Measurements from ENCODE around the gene GAD2.

The GAD2 gene

GRCh38 chr10:26225322-26225721, 8.7 kb downstream of the GAD2 start:
- DNase-seq: no peak

DNA sequence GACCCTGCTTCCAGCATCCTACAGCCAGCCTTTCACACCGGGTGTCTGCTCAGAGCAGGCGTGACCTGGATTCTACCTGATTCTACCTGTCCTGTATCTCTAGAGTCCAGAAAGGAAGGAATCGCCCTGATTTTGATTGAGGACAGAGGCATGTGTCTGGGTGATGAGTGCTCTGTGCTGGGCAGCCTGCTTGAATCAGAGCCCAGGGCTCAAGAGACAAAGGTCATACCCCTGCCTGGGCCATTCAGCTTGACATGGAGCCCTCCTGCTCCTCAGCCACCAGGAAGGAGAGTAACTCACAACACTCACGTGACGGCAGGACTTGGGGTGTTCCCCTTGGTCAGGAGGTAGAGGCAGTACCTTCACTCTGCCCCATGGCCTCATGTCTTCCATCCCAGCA, 11.2 kb downstream of the GAD2 start:
- no peak for DNase-seq

DNA sequence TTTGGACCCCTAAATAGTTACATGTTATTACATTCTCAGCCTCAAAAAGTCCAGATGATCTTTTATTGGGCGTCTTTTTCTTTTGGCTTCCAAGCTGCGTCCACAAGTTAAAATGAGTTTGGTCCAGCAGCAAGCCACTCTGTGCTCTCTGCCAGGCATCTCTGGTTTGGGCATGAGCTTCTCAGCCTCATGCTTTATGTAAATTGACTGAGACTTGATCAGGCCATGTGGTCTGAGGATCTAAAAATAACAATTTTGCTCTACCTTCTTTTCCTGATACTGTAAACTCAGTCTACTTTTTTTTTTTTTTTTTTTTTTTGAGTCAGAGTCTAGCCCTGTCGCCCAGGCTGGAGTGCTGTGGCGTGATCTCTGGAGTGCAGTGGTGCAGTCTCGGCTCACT, 15.6 kb downstream of the GAD2 start:
- no peak for DNase-seq

DNA sequence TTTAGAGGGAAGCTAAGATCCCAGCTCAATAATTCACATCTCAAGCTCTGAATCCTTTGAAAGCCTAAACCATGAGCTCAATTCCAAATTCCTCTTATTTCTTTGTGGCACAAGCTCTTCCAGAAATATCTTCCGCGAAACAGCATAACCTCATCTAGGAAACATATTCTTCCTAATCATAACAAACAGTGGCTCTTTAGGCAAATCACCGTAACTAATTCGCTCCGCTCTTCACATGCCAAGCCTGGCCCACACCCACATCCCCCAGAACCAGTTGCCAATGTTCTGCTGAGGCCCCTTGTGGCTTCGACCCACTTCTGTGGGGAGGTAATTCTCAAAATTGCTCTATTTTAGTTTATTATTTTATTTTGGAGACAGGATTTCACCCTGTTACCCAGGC, 19.2 kb downstream of the GAD2 start:
- no peak for DNase-seq

- no peak for DNase-seq
Observed at GRCh38 chr10:26238378-26238777, 21.8 kb downstream of the GAD2 start.

DNA sequence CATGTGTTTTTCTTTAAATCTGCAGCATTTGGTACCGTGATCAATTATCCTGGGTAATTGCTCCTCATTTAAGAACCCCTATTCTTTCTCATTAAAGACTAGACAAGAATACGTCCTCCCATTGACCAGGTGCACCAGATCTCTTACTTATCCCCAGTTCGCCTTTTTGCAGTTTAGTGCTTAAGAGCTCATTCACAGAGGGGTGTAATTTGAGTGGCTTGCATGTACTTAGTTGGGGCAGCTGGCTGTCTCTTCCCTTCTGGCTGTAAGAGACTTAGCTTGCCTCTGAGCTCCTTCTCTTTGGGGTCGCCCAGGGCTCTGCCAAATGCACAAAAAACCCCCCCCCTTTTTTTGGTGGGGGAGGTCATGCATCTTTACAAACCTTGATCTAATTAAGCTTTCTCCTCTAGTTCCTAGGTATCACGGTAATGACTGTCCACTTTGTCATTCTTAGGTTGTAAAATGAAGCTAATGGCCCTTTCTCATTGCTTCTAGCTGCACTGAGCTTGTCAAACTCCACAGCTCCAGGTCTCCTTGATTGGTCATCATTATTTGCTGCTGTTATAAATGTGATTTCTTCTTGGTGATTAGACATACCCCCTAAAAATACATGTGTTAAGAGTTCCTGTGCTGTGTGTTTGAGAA, 26.3 kb downstream of the GAD2 start:
- no peak for DNase-seq

DNA sequence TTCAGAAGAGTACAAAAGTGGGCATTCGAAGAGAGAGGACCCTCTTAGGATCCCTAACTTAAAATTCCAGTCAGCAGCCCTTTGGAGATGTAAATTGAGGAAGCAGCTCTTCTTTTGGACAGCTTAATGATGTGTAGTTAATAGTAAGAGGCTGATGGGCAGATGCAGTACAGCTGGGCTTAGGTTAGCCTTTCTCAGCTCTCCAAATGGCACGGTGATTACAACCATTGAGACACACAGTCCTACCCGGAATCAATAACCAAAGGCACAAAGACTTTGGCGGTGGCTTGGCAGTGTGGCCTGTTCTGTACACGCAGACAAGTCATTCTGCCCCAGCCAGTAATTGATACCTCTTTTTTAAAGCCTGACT, 26.8 kb downstream of the GAD2 start:
- no peak for DNase-seq

DNA sequence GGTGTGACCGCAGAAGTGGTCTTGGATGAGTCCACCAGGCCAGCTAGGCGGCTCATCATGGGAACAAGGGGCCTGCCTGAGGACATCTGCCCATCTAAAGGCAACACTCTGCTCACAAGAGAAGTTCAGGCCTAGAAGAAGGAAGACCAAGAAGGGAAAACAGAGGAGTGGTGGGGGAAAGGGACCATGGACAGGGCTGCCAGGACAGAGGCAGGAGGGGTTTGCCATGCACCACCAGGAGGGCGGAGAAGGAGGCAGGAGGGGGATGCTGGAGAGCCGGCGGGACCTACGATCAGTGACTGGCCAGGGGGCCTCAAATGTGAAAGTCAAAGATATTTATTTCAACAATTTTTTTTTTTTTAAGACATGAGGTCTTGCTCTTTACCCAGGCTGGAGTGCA, 33.1 kb downstream of the GAD2 start:
- DNase-seq: no peak

DNA sequence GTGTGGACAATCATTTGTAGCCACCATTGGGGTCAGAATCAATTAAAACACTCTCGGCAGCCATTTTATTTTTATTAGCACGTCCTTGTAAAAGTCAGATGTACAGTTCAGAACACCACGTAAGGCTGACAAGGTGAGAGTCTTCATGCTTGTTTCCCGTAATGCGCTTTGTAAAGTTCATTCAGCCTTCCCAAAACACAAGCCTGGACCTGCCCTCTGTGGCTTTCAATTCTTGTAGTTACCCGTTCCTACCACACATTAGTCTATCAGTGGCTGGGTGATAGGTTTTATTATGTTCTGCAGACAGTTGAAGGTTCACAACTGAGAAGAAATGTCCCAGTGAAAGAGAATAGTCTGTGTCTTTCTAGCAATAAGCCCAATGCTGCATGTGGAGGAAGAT, 35.4 kb downstream of the GAD2 start:
- no peak for DNase-seq

DNA sequence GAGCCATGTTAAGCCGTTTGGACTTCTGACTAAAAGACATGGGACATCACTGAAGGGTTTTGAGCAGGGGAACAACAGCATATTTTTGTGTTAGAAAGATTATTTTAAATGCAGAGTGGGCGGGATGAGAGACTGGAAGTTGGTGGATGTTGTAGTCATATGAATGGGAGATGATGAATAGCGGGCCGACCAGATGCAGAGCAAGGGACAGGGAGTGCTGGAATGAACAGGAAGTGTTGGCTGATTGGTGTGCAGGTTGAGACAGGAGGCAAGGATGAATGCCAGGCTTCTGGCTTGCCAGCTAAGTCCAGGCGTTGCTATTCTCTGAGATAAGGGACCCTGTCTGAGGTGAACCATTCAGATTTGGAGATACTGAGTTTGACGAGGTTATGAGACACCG, 38.0 kb downstream of the GAD2 start:
- DNase-seq: no peak

- no peak for DNase-seq
Observed at GRCh38 chr10:26259341-26259740, 42.8 kb downstream of the GAD2 start.

- no peak for DNase-seq
Observed at GRCh38 chr10:26269754-26270153, 53.2 kb downstream of the GAD2 start.

- no peak for DNase-seq
Observed at GRCh38 chr10:26274391-26274790, 57.8 kb downstream of the GAD2 start.

DNA sequence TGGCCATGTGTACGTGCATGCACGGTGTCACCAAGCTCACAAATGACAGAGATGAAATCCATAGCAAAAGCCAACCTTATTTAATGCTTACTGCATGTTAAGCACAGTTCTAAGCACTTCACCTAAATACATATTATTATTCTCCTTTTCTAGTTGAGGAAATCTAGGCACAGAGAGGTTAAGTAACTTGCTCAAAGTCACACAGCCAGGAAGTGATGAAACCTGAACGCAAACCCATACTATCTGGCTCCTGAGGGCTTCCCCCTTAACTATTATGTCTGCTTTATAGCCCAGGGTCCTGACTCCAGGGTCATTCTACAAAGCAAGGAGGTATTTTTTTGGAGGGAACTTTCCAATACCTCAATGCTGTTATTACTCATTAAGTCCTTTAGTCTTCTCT, 61.7 kb downstream of the GAD2 start:
- no peak for DNase-seq

GRCh38 chr10:26290236-26290635, 73.7 kb downstream of the GAD2 start:
- no peak for DNase-seq

GRCh38 chr10:26291721-26292480, 75.3 kb downstream of the GAD2 start:
- no peak for DNase-seq

DNA sequence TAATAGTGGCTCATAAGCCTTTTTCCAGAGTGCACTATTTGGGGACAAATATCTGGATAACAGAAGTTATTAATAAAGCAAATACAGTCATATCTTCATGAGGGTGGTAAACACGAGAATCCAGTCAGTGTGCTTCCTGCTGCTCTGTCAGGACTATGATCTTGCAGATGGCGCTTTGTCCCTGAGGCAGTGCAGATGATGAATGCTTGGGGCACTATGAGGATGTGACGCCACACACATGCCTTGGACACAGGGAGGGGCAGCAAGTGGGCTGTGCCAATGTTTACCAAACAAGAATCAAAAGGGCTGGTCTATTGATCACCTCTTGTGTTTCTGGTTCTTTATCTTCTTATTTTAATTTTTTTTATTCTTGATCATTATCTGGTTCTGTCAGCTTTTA, 79.8 kb downstream of the GAD2 start:
- no peak for DNase-seq

- no peak for DNase-seq
Observed at GRCh38 chr10:26300001-26300400, 83.4 kb downstream of the GAD2 start.

DNA sequence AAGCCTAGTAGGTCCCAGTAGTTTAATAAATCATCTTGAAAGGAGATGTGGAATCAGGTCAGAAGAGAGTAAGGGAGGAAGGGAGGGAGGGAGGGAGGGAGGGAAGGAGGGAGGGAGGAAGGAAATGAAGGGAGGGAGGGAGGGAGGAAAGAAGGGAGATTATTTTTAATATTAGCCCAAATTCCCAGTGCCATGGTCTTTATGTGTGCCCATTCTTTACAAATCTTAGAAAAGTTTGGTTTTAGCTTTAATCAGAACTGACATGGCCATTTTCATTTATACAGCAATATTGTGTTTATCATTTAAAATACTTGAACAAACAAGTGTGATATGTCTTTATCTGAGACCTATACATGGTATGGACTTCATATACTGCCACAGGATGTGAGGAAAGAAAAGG, 86.8 kb downstream of the GAD2 start:
- DNase-seq: no peak

DNA sequence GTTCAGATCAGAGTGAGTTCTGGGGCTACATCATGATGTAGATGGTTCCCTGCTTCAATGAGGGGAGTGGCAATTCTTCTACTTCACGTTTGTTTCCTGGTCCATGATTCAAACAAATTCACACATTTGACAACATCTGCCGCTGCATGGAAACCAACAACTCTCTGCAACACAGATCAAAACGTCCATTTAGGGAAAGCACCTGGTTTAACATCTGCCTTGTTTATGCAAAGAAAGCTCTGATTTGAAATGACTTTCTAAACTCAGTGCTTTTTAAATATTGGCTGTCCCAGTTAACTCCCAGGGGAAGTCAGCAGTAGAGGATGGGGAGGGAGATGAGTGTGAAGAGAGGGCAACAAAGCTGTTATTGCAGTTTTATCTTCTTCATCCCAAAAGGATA, 93.8 kb downstream of the GAD2 start:
- DNase-seq: no peak

GRCh38 chr10:26311383-26311940, 94.9 kb downstream of the GAD2 start:
- no peak for DNase-seq

DNA sequence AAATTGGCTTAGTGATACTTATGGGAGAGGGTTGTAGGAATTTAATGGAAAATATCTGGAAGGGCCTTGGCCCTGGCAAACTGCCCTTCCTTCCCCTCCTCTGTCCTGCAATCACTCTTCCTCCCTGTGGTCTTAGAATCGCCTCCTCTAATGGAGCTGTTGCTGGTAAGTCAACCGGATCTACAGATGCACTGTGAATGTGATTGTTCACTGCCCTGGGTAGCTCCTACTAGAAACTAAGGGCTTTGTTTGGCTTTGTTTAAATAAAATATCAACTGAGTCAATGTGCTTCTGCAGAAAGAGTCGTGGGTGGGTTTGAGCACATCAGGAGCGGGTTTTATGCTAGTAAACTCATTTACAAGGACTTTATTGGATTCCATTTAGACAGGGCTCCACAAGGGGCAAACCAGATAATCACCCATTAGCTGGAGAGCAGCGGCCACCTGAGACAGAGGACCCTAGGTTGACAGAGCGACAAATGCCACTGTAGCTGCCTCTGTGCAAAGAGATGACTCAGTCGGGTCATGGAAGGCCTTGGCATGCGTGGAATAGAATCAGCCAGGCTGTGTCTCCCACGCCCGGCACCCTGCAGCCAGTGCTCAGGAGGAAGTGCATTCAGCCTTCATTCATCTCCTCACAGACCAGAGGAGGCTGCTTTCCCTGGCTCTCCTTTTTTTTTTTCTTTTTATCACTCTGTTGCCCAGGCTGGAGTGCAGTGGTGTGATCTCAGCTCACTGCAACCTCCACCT, 97.9 kb downstream of the GAD2 start:
- DNase-seq: no peak

DNA sequence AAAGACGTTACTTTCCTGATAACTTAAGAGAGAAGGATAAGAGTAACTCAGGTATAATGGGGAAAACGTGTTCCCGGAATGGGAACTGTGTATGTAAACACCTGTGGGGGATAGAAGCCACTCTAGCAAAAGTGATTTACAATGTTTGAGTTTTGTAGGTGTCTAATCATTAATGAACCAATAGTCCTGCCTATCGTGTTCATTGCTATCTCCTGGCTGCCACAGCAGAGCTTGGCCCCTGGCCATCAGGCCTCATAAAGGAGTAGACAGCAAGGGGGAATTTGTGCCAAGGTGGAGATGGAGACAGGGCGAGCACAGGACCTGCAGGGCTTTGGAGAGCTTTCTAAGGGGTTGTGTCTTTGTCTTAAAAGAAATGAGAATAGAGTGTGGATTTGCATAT, 102.1 kb downstream of the GAD2 start:
- no peak for DNase-seq

DNA sequence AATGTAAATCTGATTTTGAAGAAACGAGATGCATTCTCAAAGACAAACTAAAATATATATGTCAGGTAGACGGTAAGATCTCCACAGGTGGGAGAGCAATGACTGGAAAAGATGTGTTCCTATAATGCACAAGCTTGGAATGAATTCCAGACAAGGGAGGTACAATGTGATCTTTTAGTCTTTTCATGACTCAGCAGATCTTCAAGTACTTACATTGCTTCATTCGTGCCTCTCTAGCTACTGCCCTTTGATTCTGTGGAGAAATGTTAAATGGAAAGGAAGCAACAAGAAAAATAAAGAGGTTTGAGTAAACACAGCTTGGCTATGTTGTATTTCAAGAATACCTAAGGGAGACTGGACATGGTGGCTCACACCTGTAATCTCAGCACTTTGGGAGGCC, 106.6 kb downstream of the GAD2 start:
- no peak for DNase-seq
